GM19351 (cell line): ENCODE measurements around the gene SORCS3.
A peak's percentile ranks its signal among the peaks of the same experiment; 100 is the strongest.

ENCODE experiments used
- ATAC-seq: cut with Tn5 transposase; IDR thresholded peaks from one replicate; pipeline ENCODE4 v1.9.1; 2021; ENCODE audit warnings: mild to moderate bottlenecking, moderate library complexity; ENCODE audit not compliant: unreplicated experiment

SORCS3 gene

DNA sequence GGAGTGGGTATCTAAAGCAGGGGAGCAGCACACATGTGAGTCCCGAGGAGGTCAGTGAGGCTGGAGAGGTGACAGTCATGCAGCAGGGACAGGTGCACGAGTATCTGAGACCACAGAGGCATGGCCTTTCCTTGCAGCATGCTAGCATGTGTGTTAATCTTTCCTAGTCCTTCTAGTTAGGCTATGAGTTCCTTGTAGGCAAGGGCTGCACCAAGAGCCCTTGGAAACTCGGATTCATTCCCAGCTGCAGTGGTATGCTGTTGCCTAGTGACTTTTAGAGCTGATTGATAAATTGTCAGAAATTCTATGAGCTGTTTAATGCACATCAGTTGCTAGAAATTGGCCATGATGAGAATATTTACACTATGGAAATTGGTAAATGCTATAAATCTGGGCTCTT is 132.0 kb downstream of the SORCS3 start:
- ATAC-seq, result no peak

DNA sequence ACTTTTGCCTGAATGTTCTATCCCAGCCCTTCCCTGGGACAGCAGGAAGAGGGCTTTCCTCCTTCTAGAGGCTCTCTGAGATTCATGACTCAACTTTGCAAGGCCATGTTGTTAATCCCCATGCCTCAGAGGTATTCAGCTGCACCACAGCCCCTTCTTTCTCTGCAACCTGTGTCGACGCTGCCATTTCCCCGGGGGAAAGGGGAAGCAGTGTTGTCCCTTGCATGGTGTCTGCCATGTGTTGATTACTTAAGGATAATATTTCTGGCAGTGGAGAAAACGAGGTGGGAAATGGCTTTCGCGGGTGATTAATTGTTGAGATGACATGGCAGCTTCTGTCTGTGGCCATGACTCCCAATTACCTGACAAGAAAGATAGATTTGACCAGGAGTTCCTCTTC is 133.1 kb downstream of the SORCS3 start:
- ATAC-seq, result no peak

DNA sequence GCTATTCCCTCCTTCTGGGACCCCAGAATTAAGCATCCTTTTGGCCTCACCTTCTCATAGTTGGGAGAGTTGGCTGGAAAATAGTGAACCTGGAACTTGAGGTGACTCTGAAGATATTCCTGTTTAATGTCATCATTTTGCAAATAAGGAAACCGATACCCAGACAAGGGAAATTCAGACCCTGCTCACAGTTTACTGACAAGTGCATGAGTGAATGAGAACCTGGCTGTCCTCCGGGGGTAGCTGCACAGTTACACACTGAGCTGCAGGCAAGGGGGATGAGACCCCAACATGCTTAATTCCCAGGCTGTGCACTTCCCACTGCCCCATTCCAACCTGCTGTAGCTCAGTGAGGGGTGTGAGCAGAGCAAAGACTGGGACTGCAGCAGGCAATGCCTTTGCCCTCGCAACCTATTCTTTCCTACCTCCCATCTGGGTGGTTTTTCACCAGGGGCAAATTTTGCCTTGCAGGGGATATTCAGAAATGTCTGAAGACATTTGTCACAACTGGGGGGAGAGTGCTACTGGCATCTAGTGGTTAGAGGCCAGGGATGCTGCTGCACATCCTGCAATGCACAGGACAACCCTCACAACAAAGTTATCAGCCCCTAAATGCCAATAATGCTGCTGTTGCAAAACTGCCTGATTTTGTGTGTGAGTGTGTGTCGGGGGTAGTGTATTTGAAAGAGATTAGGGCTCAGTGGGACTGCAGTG is 136.2 kb downstream of the SORCS3 start:
- no peak for ATAC-seq

DNA sequence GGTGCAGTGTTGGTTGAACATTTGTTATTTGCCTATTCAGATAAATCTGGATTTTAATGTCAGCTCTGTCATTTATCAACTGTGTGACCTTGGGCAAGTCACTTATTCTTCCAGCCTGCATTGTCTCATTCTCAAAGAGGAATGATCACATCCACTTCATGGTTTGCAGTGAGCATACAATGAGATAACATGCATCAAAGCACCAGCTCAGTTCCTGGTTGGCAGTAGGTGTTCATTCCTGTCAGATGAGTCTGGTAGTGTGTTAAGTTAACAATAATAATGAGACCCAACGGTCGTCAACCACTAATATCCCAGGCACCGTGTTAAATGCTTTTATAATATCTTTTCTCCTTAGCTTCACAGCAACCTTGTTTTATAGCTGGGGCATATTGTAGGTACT is 137.3 kb downstream of the SORCS3 start:
- ATAC-seq, result no peak

DNA sequence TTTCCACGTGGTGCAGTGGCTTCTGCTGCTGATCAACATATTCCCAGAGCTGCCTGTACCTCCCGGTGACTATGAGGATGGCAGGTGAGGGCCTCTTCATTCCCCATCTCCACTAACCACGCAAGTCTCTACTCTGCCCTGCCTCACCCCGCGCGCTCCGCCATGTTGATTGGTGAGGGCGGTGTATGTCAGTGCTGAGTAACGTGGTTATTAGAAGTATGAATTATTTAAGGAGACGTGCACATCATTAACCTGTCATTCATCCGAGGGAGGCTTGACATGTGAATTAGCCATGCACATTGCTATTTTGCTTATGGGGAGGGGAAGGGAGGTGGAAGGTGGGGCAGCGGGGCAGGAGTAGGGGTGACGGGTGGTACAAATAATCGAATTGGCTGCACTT is 138.6 kb downstream of the SORCS3 start:
- ATAC-seq, result no peak

DNA sequence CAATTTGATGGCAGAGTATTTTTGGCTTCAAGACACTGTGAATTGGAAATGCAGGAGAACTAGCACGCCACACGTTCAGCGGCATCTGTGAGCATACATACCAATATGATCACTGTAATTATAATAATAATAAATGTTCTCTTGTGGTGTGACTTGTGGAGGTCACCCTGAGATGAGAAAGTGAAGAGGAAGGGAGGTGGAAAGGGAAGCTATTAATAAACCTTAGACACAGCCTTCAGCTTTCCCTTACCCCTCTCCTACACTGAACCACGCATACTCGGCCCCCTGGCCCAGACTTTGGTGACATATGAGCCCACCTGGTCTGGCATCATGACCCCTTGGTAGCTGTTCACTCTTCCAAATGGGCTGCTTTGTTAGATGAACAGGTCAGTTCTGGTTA is 139.1 kb downstream of the SORCS3 start:
- ATAC-seq, result no peak

DNA sequence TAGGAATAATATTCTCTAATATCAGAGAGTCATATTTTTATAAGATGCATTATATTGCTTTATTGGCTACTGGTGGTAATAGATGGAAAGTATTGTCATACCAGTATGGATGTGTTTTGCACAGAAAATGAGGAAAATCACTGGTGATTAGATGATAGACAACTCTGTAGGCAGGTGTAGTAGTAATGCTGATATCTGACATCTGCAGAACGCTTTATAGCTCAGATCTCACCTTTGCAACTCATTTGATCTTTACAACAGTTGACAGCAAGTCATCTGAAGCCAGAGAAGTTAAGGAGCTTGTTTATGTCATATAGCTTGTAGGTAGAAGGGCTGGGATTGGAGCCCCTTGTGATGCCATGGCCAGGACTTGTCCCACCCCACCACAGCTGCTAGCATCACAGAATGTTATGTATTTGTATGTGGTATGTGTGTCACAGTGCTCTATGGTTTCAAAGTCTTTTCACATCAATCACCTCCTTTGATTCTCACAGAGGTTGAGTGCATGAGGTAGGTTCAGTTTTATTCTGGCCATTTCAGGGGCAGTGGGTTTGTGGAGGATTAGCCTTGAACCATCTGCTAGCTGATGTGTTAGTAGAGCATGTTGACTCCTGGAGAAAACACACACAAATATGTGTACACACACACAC is 140.0 kb downstream of the SORCS3 start:
- no peak for ATAC-seq

DNA sequence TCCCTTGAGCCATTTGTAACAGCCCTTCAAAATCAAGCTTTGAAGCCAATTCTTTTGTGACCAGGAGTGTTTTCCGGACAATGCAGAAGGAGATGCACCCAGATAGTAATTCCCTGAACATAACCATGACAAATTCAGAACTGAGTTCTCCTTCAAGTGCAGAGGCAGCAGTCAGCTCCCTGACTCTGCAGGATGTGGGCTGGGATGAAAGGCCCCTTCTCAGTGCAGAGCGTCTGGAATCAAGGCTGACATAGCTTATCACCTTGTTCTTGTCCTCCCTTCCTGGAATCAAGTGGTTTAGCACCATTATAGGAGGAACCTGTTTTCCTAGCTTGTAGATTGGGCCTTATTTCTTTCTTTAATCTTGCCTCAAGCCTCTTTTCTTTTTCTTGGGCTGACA is 143.4 kb downstream of the SORCS3 start:
- no peak for ATAC-seq

DNA sequence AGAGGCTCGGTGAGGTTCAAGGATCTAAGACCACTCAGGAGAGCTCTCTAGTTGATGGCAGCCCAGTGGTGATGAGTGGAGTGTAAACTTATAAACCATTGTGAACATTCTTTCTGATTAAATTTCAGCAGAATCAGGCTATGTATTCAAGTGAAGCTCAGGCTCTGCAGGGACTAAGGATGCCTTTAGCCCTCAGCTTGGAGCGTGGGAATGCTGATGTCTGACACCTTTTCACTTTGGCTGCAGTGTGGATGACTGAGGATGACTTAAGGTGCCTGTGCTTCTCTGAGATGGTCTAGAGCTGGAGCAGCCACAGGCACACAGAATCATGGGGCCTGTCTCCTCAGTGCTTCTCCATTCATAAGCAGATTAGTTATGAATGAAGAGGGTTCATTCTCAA is 150.4 kb downstream of the SORCS3 start:
- ATAC-seq, result no peak

DNA sequence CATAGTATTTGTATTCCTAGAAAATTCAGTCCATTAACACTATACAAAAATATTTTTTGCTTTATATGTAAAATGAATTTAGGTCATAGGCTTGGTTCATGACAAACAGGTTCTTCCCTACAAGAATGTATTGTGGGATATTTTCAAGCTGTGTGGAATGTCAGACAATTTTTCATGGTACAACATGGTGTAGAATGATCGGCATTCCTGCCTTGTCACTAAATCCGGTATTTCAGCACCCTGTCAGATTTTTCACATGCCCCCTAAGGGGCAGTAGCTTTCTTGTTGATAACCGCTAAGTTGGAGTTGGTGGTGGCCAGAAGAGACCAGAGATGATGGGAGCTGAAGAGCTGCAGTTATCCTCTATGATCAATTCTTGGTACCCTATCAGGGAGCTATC is 154.3 kb downstream of the SORCS3 start:
- ATAC-seq, result no peak

DNA sequence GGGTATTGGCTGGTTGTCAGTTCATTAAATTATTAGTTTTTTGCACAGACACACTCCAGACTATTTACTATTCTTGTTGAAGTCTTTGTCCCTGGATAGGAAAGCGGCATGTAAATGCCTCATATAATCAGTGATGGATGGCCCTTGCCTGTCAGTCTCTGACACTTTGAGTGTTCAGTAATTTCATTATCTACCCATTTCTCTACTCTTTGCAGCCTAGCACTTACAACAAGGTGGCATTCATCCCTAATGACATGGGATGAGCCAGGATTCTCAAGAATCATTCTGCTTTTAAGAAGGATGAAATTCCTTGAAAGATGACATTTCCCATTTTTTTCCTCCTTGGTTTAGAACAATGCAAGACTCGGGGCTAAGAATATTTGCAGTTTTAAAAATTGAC is 155.7 kb downstream of the SORCS3 start:
- no peak for ATAC-seq

DNA sequence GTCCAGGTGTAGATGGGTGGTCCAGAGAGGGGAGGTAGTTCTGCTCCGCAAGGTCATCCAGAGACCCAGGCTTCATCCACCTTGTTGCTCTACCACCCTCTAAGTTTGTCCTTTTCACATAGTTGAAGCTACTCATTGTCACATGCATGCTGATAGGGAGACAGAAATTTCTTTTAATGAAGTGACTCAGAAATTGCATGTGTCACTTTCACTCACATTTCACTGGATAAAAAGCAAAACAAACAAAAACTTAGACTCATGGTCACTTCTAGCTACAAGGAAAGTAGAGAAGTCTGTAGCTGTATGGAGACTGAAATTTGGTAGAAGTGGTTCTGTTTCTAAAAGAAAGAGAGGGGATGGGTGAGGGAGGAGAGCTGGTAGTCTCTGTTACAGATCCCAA is 161.9 kb downstream of the SORCS3 start:
- ATAC-seq, result no peak

DNA sequence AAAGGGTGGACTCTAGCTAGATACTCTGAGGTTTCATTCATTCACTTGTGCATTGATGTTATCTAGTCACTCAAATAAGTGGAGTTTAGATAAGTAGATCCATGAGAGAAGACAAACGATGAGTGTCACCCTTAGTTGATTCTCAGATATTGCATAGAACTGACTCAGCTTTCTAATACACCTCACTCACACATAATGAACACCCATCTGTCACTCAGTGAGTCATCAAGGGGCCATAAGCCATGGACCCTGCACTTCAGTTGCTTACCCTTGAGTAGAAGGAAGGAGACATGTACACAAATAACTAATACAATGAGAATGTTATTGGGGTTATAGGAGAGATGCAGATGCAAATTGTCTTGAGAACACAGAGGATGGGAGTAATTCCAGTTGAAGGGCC is 163.8 kb downstream of the SORCS3 start:
- ATAC-seq, result no peak

DNA sequence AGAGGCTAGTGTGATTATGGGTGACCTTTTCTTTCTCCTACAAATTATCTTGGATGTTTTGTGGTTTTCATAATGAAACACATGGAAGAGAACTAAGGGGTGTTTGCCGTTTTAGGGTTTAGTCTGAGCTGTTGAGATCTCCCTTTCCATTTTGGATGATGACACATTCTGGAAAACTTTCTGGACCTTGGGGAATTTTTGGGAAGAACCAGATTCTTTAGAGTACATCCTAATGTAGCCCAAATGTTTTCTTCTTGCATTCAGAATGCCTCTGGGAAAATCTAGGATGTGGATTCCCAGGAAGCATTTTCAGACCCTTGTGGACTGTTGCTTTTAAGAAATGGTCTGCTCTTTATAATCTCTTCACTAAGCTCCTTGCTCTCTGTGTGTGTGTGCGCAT is 165.7 kb downstream of the SORCS3 start:
- ATAC-seq, result no peak

DNA sequence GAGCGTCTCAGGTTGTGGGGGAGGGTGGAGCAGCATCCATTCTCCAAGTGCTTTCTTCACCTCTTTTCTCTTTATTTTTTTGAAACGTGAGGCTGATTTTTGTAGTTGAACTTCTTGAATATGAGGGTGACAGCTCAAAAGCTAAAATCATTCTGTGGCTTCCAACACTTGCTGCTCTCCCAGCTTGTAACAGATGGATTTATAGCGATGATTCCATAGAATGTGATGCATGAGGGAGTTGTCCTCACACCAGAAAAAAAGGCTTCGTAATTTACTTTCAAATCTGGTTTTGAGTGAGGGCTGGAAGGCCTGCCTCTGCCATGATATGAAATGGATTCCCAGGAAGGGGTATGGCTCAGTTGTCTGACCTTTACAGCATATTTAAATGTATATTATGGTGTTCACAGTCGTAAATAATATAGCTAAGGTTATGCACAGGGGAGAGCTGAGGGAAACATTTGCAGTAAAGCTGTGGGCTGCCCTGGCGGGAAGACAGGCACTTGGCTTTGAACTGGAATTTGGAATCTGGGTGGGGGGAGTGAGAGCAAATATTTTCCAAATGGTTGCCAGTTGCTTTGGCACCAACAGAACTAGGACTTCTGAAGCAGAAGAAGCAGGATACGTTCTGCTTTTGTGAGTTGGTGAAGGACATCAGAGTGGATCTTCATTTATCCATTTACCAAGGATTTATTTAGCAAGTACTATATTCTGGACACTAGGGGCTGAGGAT is 166.7 kb downstream of the SORCS3 start:
- no peak for ATAC-seq

DNA sequence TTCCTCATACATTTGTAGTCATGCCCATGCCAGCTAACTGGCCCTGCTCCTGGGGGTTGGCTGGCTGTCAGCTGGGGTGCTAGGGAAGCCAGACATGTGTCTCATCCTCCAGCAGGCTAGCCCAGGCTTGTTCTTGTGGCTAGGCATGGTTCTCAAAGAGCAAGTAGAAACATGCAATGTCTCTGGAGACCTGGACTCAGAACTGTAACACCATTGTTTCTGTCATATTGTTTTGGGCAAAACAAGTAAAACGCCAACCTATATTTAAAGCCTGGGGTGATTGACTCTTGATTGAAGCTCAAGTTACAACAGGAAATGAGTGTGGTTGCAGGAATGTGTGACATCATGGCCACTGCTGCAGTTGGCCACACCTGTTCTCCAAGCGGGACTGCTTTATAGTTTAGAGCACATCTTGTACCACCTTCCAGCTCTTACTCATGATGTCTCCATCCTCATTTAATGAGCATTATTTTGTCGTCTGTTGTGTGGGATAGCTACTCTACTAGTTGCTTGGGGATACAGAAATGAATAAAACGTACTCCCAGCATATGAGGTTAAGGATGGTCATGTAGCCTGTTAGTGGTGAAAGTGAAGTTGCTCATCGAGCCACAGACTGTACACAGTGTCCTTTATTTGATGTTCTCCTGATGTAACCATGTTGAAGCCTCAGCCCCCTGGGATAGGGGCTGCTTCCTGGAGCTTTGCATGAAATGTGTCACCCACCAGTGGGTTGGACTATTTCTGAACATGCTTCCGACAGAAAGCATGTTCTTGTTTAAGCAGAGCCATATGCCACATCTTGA is 168.4 kb downstream of the SORCS3 start:
- ATAC-seq, result peak; percentile 62

DNA sequence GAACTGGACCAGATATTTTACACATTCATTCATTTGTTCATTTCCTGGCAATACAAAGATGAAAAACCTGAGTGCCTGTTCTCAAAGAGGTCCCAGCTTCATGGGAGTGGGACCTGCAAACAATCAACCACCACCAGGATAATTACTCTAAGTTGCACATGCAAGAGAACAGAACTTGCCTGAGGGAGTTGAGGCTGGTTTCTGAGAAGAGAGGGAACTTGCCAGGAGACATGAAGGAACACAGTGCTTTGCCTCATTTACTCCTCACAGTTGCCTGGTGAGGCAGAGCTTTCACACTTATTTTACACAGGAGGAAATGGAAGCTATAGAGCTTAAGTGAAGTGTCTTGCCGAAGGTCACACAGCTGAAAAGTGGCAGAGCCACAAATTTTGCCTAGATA is 170.1 kb downstream of the SORCS3 start:
- no peak for ATAC-seq

DNA sequence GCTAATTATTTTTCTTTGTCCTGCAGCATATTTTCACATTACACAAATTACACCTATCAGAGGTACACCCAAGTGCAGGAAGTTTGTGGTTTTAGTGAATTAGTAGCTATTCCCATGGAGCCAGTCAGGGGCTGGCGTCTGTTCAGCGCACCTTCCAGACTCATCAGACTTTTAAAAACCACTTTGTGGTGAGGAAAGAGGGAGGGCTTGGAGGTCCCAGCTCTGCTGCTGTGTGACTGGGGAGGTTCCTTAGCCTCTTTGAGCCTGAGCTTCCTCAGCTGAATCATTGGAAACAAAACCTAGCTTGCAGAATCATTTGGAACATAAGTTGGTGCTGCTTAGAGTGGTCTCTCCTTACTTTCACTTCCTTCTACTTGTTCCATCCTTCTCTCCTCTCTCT is 175.4 kb downstream of the SORCS3 start:
- ATAC-seq, result no peak

DNA sequence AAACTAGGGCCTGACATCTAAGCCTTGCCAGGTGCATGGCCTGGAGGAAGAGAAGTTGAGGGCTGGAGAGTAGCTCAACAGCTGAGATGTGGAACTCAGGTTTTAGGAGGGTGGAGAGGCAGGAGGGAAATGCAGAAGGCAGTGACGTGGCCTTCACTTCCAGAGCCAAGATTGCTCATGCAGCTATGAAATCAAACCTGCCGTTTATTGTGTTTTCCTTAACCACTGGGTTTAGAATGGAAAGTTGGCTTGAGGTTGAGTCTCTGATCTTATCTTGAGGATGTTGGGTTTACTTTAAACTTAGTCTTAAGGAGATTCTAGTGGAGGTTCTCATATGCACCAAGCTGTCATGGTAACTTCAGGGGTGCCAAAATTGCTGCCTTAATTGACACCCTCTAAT is 178.6 kb downstream of the SORCS3 start:
- no peak for ATAC-seq

DNA sequence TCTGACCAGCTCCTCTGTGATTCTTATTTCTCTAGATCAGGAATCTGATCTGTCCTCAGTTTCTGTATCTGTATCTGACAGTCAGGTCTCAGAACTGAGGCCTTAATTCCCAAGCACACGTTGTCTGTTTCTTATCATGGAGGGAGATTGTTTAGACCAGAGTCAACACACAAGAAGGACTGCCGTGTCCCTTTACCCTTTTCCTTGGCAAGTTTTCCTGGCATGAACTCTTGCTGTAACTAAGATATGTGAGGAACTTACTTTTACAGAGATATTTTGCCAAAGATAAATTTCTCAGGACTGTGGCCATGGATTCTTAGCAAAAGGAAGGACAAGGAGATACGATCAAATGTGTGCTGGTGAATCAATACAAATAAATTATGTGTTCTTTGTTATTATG is 181.0 kb downstream of the SORCS3 start:
- ATAC-seq, result no peak

DNA sequence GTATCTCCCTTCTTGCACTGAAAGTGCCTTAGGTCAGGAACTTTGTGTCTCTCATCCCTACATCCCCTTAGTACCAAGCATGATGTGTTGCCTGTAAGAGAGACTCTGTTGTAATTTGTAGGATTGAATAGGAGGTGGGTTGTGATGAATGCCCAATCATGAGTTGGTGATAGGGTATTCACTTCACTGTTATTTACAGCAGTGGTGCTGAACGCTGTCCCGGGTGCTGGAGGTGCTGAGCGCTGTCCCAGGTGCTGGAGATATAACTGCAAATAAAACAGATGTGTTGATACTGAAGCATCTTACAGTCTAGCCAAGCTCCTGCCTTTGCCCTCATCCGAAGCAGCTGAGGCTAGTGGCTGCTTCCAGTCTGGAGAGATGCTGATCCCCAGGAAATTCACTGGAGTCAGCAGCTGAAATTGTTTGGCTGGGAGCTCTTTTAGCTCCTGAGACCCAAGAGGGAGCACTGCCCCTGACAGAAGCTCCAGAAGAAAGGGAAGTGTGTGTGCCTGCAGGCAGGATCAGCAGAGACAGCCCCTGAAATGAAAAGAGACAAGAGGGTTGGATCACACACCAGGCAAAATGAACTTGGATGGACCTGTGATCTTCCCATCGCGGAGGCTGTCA is 183.4 kb downstream of the SORCS3 start:
- no peak for ATAC-seq
